Measurements from ENCODE around the gene ERGIC2.
"Not testable (repeated sequence)": the region's sequence is repeated elsewhere in the genome, so short reads cannot be mapped to it uniquely, and the experiment has no call there.

The ERGIC2 gene, protein sequence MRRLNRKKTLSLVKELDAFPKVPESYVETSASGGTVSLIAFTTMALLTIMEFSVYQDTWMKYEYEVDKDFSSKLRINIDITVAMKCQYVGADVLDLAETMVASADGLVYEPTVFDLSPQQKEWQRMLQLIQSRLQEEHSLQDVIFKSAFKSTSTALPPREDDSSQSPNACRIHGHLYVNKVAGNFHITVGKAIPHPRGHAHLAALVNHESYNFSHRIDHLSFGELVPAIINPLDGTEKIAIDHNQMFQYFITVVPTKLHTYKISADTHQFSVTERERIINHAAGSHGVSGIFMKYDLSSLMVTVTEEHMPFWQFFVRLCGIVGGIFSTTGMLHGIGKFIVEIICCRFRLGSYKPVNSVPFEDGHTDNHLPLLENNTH

DNA sequence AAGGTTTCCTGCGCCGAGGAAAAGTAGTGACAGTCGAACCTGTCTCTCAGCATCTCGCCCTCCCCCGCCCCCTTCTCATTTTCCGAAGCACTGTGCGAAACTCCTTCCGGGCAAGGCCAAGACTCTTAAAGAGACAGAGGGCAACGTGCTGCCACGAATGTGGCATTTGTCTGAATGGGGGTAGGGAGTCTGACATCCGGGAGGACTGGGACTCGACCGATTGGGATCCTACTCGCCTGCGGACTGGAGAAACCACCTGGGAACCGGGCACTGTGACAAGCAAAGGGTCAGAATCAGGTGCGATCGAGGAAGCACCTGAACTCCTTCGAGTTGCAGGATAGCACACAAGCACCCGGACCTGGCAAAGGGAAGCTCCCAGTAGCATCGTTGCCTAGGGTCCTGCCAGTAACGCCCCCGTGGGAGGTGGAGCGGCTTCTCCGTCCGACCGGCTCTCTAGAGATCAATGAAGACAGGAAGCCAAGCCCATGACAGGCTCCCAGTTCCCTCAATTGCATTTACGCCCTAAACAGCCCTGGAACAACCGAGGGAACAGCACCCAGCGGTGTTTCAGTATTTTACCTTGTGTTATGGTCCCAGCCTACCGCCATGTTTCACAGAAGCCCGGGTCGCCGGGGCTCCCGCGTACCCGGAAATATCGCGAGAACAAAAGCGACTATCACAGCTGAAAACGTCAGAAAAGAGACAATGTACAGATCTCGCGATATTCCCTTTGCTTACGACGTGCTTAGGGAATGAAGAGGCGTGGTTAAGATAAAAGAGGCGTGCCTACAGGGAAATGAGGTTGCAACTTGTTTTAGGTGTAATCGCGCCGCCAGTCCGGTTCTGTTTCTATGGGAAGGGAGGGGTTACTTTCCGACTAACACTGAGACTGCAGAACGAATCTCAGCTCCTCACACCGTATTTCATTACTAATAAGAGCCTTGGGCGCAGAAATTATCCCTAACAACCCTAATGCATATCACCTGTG is at the start of gene ERGIC2:
ERGIC2 (minus strand) TSS at position 637 of the 988 bp plus-strand sequence. CDS start 9,539 bp downstream, outside the sequence.
- in situ Hi-C loops (cut with MboI; ENCODE audit: low sequenced_read_pairs) = no loop called here

DNA sequence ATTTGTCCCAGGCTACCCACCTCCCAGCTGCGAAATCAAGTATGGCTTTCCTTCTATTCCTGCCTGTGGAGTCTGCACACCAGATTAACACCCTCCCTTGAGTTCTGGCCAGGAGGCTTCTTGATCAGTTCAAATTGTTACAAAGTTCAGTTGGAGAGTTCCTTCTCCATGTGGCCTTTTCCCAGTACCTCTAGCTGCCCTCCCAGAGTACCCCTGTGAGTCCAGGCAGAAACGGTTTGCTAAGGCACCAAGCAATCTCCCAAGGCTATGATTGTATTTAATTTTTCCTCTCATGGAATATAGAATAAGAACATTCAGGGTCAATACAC is 49.7 kb upstream of the ERGIC2 start:
- in situ Hi-C loops (cut with MboI; ENCODE audit: low sequenced_read_pairs) = no loop called here

DNA sequence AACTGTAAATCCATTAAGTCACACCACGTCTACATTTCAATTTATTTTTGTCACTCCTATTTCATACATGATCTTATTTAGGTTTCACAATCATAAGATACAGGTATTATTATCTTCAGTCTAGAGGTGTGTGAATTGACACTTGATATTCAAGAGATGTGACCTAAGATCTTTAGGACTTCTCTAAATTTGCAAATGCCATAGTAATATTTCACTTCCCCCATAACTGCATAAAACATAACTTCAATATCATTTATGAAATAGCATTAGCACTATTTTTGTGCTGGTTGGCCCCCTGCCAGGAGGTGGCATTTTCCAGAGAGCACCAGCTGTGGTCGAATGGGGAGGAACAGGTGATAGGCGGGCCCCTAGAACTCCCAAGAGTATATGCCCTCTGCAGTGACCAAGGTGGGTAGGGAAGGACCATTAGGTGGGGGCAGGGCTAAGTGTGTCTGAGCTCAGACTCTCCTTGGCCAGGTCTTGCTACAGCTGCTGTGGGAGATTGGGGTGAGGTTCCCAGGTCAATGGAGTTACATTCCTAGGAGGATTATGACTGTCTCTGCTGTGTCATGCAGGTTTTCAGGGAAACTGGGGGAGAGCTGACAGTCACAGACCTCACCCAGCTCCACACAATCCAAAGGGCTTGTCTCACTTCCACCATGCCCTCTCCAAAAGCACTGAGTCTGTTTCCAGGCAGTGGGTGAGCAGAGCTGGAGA is 49.2 kb upstream of the ERGIC2 start:
- in situ Hi-C loops (cut with MboI; ENCODE audit: low sequenced_read_pairs) = no loop called here

DNA sequence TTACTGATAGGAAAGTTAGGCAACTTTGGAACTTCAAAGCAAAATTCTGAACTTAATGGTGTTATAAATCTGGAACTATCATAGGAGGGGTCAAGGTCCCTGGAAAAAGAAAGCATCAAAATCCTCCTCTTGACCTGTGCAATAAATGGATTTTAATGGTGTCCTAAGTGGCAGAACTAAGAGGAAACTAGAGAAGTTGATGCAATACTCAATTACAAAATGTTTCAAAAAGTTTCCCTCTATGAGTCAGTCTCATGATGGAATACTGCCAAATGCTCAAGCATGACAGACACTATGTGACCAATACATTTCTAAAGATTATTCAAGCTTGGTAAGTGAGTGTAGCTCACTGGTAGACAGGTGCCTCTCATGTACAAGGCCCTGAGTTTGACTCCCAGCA is 47.7 kb upstream of the ERGIC2 start:
- in situ Hi-C loops (cut with MboI; ENCODE audit: low sequenced_read_pairs) = no loop called here

DNA sequence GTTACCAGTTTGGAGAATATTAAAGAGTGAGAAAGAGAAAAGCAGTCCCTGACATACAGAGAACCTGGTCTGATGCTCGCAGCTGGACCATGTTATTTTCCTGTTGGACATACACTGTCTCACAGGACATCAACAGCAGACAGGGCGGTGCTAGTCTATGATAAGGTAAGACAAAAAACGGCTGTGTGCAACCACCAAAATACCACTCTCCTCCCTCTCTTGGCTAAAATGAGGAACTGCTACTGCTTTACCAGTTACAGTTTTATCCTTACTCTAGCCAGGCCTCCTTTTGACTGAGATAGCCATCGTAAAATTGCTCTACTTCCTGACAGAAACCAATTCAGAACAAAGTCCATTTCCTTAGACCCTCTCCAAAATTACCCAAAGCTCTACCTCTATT is 47.0 kb upstream of the ERGIC2 start:
- in situ Hi-C loops (cut with MboI; ENCODE audit: low sequenced_read_pairs) = no loop called here

DNA sequence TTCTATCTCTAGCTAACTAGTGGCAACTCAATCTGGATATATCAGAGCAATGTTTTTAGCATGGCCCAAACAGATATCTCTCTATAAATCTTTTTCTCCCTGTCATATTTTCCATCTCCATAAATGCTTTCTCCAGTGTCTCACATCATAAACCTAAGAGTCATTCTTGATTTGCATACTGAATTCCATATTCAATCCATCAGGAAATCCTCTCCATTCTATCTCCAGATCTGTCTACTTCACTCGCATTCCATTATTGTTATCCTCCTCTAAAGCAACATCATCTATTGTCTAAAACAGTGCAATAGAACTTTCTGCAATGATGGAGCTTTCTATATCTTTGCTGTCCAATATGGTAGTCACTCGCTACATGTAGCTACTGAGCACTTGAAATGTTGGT is 45.5 kb upstream of the ERGIC2 start:
- in situ Hi-C loops (cut with MboI; ENCODE audit: low sequenced_read_pairs) = no loop called here

DNA sequence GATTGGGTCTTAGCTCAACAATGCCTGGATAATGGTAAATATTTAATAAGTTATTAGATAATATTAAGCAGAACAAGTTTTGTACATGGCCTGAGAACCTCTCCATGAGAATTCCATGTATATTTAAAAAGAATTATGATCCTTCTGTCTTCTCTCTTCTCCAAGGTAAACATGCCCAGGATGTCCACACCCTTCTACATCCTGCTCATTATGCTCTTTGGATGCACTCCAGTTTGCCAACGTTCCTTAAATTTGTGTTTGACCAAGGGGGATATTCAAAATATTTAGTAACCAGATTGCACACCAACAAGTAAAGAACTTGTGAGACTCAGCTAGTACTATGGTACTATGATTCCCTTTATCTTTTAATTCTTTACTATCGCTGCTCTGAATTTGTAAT is 44.8 kb upstream of the ERGIC2 start:
- in situ Hi-C loops (cut with MboI; ENCODE audit: low sequenced_read_pairs) = no loop called here

DNA sequence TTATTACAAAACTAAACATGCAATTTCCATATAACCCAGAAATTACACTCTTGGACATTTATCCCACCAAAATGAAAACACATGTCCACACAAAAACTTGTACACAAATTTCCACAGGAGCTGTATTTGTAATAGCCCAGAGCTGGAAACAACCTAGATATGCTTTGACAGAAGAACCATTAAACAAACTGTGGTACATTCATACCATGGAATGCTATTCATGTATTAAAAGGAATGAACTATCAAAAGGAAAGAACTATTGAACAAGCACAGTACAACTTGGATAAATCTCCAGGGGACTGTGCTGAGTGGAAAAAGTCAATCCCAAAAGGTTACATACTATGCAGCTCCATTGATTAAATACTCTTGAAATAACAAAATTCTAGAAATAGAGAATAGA is 35.8 kb upstream of the ERGIC2 start:
- in situ Hi-C loops (cut with MboI; ENCODE audit: low sequenced_read_pairs) = no loop called here

DNA sequence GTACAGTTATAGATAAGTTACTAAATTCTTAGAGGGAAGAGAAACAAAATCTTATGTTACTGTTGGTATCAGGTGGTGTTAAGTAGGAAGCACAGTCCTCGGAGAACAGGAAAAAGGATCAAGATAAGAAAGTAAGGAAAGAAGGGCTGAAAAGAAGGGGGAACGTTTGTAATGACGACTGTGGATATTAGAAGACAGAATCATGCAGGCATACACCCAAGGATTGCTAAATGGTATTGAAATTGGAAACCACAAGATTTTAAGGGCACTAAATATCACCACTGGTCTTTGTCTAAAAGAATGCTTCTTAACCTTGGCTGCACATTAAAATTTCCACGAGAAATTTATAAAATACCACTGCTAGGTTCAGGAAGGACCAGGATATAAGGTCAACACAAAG is 34.1 kb upstream of the ERGIC2 start:
- in situ Hi-C loops (cut with MboI; ENCODE audit: low sequenced_read_pairs) = no loop called here

DNA sequence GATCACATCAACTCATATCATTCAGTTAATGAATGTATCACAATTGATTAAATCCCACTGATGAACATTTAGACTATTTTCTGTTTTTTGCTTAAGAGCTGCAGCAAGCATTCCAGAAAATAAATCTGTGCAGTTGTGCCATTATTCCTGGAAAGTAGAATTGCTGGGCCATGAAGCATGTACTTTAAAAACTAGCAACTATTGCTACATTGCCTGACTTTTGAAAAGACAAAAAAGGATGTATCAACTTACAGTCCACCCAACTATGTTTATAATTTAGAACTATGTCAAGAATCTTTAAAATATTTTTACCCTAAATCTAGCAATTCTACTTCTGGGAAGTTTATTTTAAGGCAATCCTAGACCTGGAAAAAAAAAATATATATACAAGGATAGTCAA is 33.4 kb upstream of the ERGIC2 start:
- in situ Hi-C loops (cut with MboI; ENCODE audit: low sequenced_read_pairs) = no loop called here

DNA sequence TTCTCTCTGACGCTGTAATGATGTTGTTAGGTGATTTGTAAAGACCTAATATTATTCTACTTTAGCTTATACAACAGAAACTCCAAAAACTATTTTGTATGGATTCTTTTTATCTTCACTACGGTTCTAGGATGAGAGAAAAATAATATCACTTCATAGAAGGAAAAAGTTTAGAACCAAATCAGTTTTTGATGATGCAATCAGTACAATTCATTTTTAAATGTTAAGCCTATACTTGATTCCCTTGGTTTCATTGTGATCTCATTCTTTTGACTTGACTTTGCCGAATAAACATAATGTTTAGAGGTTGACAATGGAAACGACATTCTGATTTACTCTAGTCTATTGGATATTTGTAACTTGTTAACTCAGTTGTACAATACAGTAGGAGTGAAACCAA is 24.6 kb upstream of the ERGIC2 start:
- in situ Hi-C loops (cut with MboI; ENCODE audit: low sequenced_read_pairs) = no loop called here

DNA sequence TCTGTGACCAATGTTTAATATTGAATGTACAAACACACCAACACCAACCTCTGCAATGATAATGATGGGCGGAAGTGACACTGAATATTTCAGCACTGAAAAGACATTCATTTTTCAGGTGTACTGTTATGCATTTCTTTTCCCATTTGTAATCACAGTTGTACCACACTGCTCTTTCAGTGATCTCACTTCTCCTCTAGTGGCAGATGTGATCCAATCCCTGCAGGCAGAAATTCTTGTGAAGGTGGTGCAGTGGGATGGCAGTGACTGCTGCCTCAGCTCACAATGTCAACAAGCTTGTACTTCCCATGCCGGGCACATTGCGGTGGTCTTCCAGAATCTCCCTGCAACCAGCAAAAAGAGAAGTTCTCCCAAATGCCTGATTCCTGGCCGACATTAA is 23.0 kb upstream of the ERGIC2 start:
- in situ Hi-C loops (cut with MboI; ENCODE audit: low sequenced_read_pairs) = no loop called here

DNA sequence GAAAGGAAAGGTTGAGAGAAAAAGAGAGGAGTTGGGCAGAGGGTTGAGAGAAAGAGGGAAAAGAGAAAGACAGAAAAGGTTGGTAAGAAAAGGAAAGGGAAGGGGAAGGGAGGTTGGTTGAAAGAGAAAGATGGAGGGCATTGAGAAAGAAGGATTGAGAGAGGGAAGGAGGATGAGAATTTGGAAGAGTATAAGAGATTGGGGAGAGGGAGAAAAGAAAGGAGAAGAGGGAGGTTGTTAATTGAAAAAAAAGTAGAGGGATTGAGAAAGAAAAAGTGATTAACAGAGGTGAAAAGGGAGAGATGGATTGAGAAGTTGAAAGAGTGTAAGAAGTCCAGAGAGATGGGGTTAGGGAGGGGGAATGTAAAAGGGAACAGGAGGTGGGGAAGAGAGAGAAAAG is 21.5 kb upstream of the ERGIC2 start:
- in situ Hi-C loops (cut with MboI; ENCODE audit: low sequenced_read_pairs) = no loop called here

DNA sequence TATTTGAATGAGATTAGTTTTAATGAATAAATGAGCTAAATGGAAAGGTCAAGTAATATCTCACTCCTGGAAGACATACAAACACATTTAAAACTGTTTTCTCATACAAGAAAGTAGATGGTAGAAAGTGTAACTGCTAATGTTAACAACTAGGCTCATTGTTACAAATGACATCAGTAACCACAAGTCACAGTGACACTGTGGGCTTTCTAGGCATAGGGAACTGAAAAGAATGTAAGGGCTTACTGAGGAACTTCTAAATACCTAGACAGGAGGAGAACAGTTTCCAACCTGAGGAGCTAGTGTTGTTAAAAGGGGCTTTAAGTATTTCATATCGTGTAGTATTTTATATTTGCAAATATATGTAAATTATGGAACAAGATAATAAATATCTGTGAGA is 17.5 kb upstream of the ERGIC2 start:
- in situ Hi-C loops (cut with MboI; ENCODE audit: low sequenced_read_pairs) = no loop called here

DNA sequence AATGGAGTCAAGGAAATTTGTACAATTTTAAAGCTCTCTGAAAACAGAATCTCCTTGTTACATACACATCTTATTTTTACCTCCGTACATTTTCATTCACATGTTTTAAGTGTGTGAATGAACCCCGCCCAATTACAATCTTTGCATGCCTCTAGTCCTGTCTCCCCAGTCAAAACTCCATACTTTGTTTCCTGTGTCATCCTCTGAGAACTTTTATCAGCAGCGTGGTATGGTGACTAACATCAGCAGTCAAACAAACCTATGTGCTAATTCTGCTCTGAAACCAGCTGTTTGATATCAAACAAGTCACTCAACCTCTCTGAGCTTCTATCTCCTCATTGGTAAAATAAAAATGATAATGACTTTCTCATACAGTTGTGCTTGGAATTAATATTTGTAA is 15.8 kb upstream of the ERGIC2 start:
- in situ Hi-C loops (cut with MboI; ENCODE audit: low sequenced_read_pairs) = no loop called here

DNA sequence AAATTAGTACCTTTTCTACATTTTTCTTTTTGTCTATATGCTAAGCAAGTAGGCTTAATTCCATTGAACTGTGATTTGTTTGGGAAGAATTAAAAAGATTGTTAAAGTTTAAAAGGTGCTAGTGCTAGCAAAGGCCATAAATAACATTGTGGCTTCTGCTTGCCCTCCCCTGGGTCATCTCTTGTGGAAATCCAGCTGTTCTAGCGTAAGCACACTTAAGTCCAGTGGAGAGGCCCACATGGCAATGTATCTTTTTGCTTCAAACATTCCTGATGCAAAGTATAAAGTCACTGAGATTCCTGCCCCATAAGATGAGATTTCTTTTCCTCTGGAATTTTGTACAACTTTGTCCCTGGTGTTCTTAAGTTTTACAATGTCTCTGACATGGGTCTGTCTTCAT is 14.4 kb upstream of the ERGIC2 start:
- in situ Hi-C loops (cut with MboI; ENCODE audit: low sequenced_read_pairs) = no loop called here

DNA sequence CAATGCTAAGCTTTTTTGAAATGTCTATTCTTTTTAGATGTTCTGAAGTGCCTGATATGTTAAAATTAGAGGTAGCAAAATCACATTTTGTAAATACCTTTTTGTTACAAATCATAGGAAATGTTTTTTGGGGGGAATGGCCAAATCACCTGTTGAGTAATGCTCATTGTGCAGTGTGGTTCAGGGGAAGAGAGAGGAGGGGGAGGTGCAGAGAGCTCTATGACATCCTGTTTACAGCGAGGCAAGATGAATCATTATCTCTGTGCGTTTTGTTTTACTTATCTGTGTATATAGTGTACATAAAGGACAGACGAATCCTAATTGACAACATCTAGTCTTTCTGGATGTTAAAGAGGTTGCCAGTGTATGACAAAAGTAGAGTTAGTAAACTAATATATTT is 9.4 kb upstream of the ERGIC2 start:
- in situ Hi-C loops (cut with MboI; ENCODE audit: low sequenced_read_pairs) = not testable (repeated sequence)

DNA sequence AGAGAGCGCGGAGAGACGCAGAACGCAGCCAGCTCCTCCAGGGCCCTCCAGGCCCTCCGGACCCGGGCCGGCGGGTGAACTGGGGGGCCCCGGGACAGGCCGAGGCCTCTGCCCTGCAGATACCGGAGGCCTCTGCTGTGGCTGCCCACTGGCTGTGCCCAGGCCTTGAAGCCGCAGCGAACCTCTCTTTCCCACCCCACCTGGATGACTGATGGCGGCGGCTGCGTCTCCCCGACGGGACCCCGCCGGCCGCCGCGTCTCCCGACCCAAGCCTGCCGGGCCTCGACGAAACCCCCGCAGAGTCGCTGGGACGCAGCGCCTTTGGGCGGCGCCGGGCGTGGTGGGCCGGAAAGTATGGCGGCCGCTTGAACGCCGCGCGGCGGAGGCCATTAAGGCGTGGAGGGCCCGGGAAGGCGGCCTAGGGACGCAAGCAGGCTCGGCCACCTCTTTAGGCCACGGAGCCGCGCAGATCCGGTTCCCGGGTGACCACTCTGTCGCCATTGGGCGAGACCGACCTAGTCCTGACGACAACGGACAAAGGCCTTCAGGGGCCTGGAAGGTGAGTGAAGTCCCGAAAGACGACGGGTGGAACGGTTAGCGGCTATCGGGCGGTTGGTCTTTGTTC is 8.4 kb upstream of the ERGIC2 start:
- in situ Hi-C loops (cut with MboI; ENCODE audit: low sequenced_read_pairs) = no loop called here

DNA sequence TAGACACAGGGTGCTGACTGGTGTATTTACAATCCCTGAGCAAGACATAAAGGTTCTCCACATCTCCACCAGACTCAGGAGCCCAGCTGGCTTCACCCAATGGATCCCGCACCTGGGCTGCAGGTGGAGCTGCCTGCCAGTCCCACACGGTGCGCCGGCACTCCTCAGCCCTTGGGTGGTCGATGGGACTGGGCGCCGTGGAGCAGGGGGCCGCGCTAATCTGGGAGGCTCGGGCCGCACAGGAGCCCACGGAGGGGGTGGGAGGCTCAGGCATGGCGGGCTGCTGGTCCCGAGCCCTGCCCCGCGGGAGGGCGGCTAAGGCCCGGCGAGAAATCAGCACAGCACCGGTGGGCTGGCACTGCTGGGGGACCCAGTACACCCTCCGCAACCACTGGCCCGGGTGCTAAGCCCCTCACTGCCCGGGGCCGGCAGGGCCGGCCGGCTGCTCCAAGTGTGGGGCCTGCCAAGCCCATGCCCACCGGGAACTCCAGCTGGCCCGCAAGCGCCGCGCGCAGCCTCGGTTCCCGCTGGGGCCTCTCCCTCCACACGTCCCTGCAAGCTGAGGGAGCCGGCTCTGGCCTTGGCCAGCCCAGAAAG is 5.2 kb upstream of the ERGIC2 start:
- in situ Hi-C loops (cut with MboI; ENCODE audit: low sequenced_read_pairs) = not testable (repeated sequence)

DNA sequence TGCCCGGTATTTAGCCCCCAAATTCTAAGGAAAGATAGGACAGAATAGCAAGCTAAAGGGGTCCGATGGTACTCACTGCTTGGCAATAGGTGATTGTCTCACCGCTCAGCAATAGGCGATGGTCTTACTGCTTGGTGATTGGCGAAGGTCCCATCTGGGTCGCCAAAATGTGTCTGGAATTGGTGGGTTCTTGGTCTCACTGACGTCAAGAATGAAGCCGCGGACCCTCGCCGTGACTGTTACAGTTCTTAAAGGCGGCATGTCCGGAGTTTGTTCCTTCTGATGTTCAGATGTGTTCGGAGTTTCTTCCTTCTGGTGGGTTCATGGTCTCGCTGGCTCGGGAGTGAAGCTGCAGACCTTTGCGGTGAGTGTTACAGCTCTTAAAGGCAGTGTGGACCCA is 4.2 kb upstream of the ERGIC2 start:
- in situ Hi-C loops (cut with MboI; ENCODE audit: low sequenced_read_pairs) = not testable (repeated sequence)

DNA sequence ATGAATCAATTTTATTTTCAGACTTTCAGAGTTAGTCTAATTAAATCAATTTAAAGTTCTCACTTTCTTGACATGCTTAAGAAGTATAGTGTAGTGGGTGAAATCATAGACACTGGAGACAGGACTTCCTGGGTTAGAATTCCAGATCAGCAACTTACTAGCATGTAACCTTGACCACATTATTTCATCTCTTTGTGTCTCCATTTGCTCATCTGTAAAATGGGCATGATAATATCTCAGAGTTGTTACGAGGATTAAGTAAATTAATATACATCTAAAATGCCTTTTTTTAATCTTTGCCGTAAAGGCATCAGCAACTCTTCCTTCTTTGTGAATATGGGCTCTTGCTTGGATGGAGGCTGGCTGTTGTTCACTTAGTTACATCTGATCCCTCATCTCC is 1.3 kb upstream of the ERGIC2 start:
- in situ Hi-C loops (cut with MboI; ENCODE audit: low sequenced_read_pairs) = no loop called here

Data from HL-60/S4 treated with phorbol 12-myristate 13-acetate at 8.2 ng/mL for 4 days and 3 days (cell line).